HG03469 (cell line): ENCODE data around the gene IRX2.

Experiments used
- ATAC-seq: cut with Tn5 transposase; IDR thresholded peaks from one replicate; pipeline ENCODE4 v1.9.1; 2021; ENCODE audit warnings: mild to moderate bottlenecking, moderate library complexity, moderate number of reproducible peaks; ENCODE audit not compliant: unreplicated experiment

IRX2 gene

GRCh38 chr5:2699231-2699630 lies 52.2 kb downstream of the IRX2 start:
- ATAC-seq = no peak

DNA sequence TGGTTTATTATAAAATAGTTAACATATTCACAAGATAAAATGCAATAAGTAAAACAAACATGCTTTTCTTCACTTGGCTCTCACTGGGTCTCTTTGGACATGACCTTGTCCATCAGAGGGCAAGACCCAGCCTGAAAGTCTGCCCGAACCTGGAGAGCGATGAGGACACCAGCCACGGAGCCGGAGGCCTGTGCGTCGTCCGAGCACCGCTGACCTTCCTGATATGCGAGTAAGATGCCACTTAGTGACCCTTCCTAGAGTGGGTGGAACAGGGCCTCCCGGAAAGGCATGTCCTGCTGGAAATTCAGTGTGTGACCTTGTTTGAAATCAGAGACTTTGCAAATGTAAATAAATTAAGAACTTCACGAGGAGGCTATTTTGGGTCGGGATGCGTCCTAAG lies 52.9 kb downstream of the IRX2 start:
- ATAC-seq = no peak

DNA sequence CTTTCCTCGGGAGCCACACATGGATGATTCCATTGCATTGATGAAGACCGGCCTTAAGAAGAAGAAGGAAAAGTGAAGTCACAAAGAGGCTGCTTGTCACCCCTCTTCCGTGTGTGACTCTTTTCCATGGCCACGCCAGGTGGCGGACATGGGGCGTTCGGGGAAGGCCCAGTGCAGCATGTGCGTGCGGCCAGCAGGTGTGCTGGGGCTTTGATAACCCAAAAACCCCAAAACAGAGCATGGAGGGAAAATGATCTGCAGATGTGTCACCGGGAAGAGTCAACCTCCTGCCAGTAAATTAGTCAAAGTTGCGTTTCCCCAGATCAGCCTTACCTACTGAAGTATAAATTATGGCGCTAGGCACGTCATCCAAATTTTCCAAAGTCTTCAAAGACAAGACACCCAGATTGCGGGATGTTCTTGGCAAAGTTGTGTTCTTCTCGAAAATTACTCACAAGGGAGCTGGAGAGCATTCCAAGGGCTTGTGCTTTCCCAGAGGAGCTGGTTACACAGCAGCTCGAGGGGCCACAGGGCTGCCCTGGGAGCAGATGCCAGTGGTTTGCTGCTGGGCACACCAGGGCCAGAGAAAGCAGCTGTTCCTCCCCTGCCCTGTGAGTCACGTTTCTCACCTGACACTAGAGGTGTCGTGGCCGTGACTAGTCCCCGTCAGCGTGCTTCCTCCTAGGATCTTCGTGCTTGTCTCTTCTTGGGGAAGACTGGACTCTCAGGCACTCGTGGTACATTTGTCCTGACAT lies 53.9 kb downstream of the IRX2 start:
- ATAC-seq = no peak

GRCh38 chr5:2697041-2697440 lies 54.4 kb downstream of the IRX2 start:
- no peak for ATAC-seq
